Cardiac muscle cell (in vitro differentiated cells and primary cell): ENCODE results near the gene AP1G2. TPM values are rescaled to one million over a fixed set of nuclear protein-coding genes. Genes with fewer than 3 reads are reported as not detected.

Source experiments
- DNase-seq, 2 donors: peaks; one replicate each; pipeline versions ENCODE4 v3.0.0 to v3.0.0-alpha.2; 2010 to 2017; ENCODE audit warnings: low read depth in 1 of 2, low spot score in 1 of 2
- H3K27ac ChIP-seq: fragments of 200-600 bp; sonication (generic); 2 replicates; pipeline ENCODE4 v1.5.1; 2016
- H3K27me3 ChIP-seq: fragments of 200-600 bp; sonication (generic); 2 replicates; pipeline ENCODE4 v1.6.0; 2016; ENCODE audit warnings: control low read depth
- H3K36me3 ChIP-seq: fragments of 200-600 bp; sonication (generic); 2 replicates; pipeline ENCODE4 v1.5.1; 2016; ENCODE audit warnings: control low read depth
- H3K4me1 ChIP-seq: fragments of 200-600 bp; sonication (generic); 2 replicates; pipeline ENCODE4 v1.8.1; 2017; ENCODE audit warnings: low read depth, mild to moderate bottlenecking, mixed run types
- H3K4me3 ChIP-seq: fragments of 200-600 bp; sonication (generic); 2 replicates; pipeline ENCODE4 v1.5.1; 2016; ENCODE audit warnings: mild to moderate bottlenecking
- H3K9me3 ChIP-seq: fragments of 200-600 bp; sonication (generic); 2 replicates; pipeline ENCODE4 v1.5.1; 2017; ENCODE audit warnings: low read depth, mild to moderate bottlenecking, control low read depth
- CTCF ChIP-seq: IDR thresholded peaks from 2 replicates; pipeline ENCODE4 v1.5.1; 2012; ENCODE audit warnings: low read depth, mild to moderate bottlenecking, low read length
- polyA plus RNA-seq: library from polyadenylated mRNA; unstranded; fragments of >200 nt; fragmentation: Nextera tagmentation; extraction: Ambion mirVana; gene quantifications from 2 replicates; pipeline ENCODE4 v1.2.1, GENCODE V29; 2016
- total RNA-seq: library from RNA; depleted of rRNA; stranded (reverse); fragments of >200 nt; gene quantifications from 2 replicates; pipeline ENCODE4 v1.2.3, GENCODE V29; 2016

Gene AP1G2
- total and polyA plus RNA-seq, 2 experiments from 2014 or later: 123 to 141 TPM

GRCh38 chr14:23580948-23581281 lies 13.3 kb upstream of the AP1G2 start:
- peaks cover 41% of the 10 kb centered on the region for H3K27me3 ChIP-seq
- TF ChIP-seq CTCF: no peak
- H3K4me3 ChIP-seq: no peak overlapping the region
- no peak for DNase-seq
- H3K27ac ChIP-seq: no peak overlapping the region
- peaks cover 5% of the 10 kb centered on the region for H3K4me1 ChIP-seq
- H3K36me3 ChIP-seq: no peaks in the 10 kb centered on the region
- no peaks in the 10 kb centered on the region for H3K9me3 ChIP-seq

GRCh38 chr14:23580152-23580926 lies 12.7 kb upstream of the AP1G2 start:
- Histone ChIP-seq H3K36me3 (no peaks in the 10 kb centered on the region), H3K27ac (no peak overlapping the region), H3K4me3 (no peak overlapping the region), H3K4me1 (peaks cover 5% of the 10 kb centered on the region), H3K27me3 (peaks cover 47% of the 10 kb centered on the region), H3K9me3 (no peaks in the 10 kb centered on the region)
- TF ChIP-seq CTCF: no peak
- DNase-seq: no peak

GRCh38 chr14:23579739-23580138 lies 12.1 kb upstream of the AP1G2 start:
- no peak for TF ChIP-seq CTCF
- H3K27me3 ChIP-seq: peaks cover 53% of the 10 kb centered on the region
- peaks cover 5% of the 10 kb centered on the region for H3K4me1 ChIP-seq
- H3K36me3 ChIP-seq: no peaks in the 10 kb centered on the region
- DNase-seq: no peak
- no peak overlapping the region for H3K27ac ChIP-seq
- no peaks in the 10 kb centered on the region for H3K9me3 ChIP-seq
- H3K4me3 ChIP-seq: no peak overlapping the region

GRCh38 chr14:23579311-23579630 lies 11.7 kb upstream of the AP1G2 start:
- peaks cover 53% of the 10 kb centered on the region for H3K27me3 ChIP-seq
- H3K27ac ChIP-seq: no peak overlapping the region
- H3K4me3 ChIP-seq: no peak overlapping the region
- H3K36me3 ChIP-seq: no peaks in the 10 kb centered on the region
- H3K9me3 ChIP-seq: no peaks in the 10 kb centered on the region
- no peak for TF ChIP-seq CTCF
- no peak for DNase-seq
- peaks cover 5% of the 10 kb centered on the region for H3K4me1 ChIP-seq

- Histone ChIP-seq H3K27ac (no peak within 1 kb of the TSS), H3K9me3 (no peaks in the 10 kb centered on the region), H3K27me3 (peaks cover 53% of the 10 kb centered on the region), H3K4me3 (peak within 1 kb of the TSS; percentile 23), H3K4me1 (peaks cover 5% of the 10 kb centered on the region), H3K36me3 (no peaks in the 10 kb centered on the region)
- DNase-seq: no peak
- no peak for TF ChIP-seq CTCF
Measured at GRCh38 chr14:23578560-23579310, 11.1 kb upstream of the AP1G2 start, which contains the start of gene JPH4. Gene JPH4 (minus strand): TSS chr14:23578790. CDS start chr14:23577453, 1,337 bp downstream.
